Activated T-helper 2 cell treated with anti-CD3 and anti-CD28 coated beads, Interferon-gamma antibody, Interleukin-2, Interleukin-4, amounts not matched to agents 10 μg/mL and 5 μg/mL and 100 μg/mL, durations not matched to agents 14 hours and 24 hours and 36 hours (primary cell): ENCODE data around the gene FAM162B. TPM values are rescaled to one million over a fixed set of nuclear protein-coding genes. Genes with fewer than 3 reads are reported as not detected.
"Not testable (repeated sequence)": the region's sequence is repeated elsewhere in the genome, so short reads cannot be mapped to it uniquely, and the experiment has no call there.

Experiments
- DNase-seq: peaks from one replicate; pipeline ENCODE4 v3.0.0; 2021; ENCODE audit warnings: low spot score
- H3K27ac Mint-ChIP-seq: one replicate; pipeline ENCODE4 v1.8.0; 2021; ENCODE audit warnings: mixed read lengths
- H3K27me3 Mint-ChIP-seq: one replicate; pipeline ENCODE4 v1.8.0; 2021; ENCODE audit warnings: low read depth, mixed read lengths
- H3K36me3 Mint-ChIP-seq: one replicate; pipeline ENCODE4 v1.8.0; 2021; ENCODE audit warnings: low read depth, mixed read lengths
- H3K4me1 Mint-ChIP-seq: one replicate; pipeline ENCODE4 v1.8.0; 2021; ENCODE audit warnings: low read depth, mixed read lengths
- H3K4me3 Mint-ChIP-seq: one replicate; pipeline ENCODE4 v1.8.0; 2021; ENCODE audit warnings: low read depth, mild to moderate bottlenecking, moderate library complexity, mixed read lengths
- H3K9me3 Mint-ChIP-seq: one replicate; pipeline ENCODE4 v1.8.0; 2021; ENCODE audit warnings: mixed read lengths
- intact Hi-C: fragments of 100-400 bp; cut with micrococcal nuclease; formaldehyde crosslinking; loops from one replicate; pipeline ENCODE4 v1.15.1; 2023
- total RNA-seq: library from RNA; stranded (reverse); gene quantifications from 2 replicates; pipeline ENCODE4 v1.2.3, GENCODE V29; 2022

The FAM162B gene
- total RNA-seq, 1 donor from 2014 or later, result not detected

DNA sequence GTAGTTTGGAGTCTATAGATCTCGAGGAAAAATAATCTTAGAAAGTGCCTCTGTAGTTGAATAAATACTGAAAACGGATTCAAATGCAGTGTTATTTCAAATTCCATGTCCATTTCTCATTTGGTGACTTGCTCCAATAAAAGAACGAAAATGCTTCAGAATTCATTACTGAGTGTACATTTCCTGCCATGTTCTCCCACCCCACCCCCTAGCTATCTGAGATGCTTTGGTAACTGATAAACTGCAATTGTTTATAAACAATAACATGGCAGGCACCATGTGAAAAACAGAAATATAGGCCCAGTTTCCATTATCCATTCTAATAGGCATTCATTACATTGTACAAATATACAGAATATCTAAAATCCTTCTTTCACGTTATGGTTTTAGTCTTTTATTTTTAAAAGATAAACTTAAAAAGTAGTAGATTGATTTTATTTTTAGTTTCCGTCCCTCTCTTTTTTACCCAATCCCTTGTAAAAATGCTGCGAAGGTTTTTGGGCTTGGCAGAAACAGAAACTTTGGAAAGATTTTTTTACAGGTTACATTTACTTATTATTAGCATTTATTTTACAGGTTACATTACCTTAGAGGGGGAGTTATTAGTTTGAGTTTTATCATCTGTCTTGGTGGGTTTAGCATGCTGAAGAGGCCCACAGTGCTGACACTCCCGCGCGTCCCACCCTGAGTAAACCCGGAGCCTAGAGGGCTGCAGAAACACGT is 1.5 kb downstream of the FAM162B start:
- no peak for DNase-seq
- peaks cover 63% of the 10 kb centered on the region for H3K27me3 Mint-ChIP-seq
- H3K27ac Mint-ChIP-seq, result no peak overlapping the region
- H3K4me3 Mint-ChIP-seq, result no peak overlapping the region
- H3K9me3 Mint-ChIP-seq, result no peaks in the 10 kb centered on the region
- H3K4me1 Mint-ChIP-seq, result peaks cover 9% of the 10 kb centered on the region
- intact Hi-C loops, result no loop called here
- H3K36me3 Mint-ChIP-seq, result no peaks in the 10 kb centered on the region

GRCh38 chr6:116763048-116763447 is 2.5 kb downstream of the FAM162B start:
- Mint-ChIP-seq H3K27ac (no peak overlapping the region), H3K27me3 (peaks cover 60% of the 10 kb centered on the region), H3K4me3 (no peak overlapping the region), H3K4me1 (peaks cover 9% of the 10 kb centered on the region), H3K36me3 (no peaks in the 10 kb centered on the region), H3K9me3 (no peaks in the 10 kb centered on the region)
- intact Hi-C loops, result no loop called here
- DNase-seq, result no peak

DNA sequence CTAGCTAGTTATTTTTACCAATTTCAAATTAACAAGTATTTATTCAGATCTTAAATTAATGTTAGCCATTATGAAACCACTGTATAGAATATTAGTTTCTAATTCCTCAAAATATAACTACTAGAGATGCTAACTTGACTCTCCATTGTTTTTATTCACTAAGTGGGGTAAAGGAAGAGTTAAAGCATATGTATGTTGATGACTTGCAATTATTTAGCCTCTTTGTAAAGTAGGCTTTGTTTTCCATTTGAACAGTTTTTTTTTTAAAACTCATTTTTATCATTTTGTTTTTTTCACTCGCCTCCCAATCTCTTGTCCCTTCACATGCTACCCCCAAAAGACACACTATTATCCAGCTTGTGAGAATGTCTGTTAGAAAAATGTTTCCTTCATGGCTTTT is 3.3 kb downstream of the FAM162B start:
- Mint-ChIP-seq H3K4me1 (peaks cover 9% of the 10 kb centered on the region), H3K9me3 (no peaks in the 10 kb centered on the region), H3K27me3 (peaks cover 55% of the 10 kb centered on the region), H3K27ac (no peak overlapping the region), H3K36me3 (no peaks in the 10 kb centered on the region), H3K4me3 (no peak overlapping the region)
- intact Hi-C loops, result no loop called here
- no peak for DNase-seq

- H3K36me3 Mint-ChIP-seq, result no peaks in the 10 kb centered on the region
- no peaks in the 10 kb centered on the region for H3K9me3 Mint-ChIP-seq
- no peak overlapping the region for H3K4me3 Mint-ChIP-seq
- intact Hi-C loops, result no loop called here
- no peak overlapping the region for H3K27ac Mint-ChIP-seq
- no peak for DNase-seq
- H3K27me3 Mint-ChIP-seq, result peaks cover 53% of the 10 kb centered on the region
- H3K4me1 Mint-ChIP-seq, result peaks cover 9% of the 10 kb centered on the region
Measured at GRCh38 chr6:116761779-116762178, 3.7 kb downstream of the FAM162B start.

DNA sequence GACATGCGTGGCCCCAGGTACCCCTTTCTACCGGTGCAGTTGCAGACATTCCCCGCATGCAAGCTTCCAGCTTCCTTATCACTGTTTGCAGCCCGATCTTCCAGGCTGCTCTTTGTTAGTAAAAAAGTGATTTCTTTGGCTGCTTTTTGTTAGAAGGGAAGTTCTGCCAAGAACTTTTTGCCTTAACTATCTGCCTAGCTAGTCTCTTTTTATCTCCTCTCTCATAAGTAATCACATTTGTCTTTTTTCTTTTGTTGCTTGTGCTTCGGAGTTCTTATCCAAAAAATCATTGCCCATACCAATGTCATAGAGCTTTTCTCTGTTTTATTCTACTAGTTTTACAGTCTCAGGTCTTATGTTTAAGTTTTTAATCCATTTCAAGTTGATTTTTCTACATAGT is 20.3 kb downstream of the FAM162B start:
- H3K27ac Mint-ChIP-seq, result no peak overlapping the region
- DNase-seq, result no peak
- H3K9me3 Mint-ChIP-seq, result peaks cover 4% of the 10 kb centered on the region
- intact Hi-C loops, result no loop called here
- H3K4me1 Mint-ChIP-seq, result no peaks in the 10 kb centered on the region
- no peak overlapping the region for H3K4me3 Mint-ChIP-seq
- no peaks in the 10 kb centered on the region for H3K36me3 Mint-ChIP-seq
- peaks cover 2% of the 10 kb centered on the region for H3K27me3 Mint-ChIP-seq

DNA sequence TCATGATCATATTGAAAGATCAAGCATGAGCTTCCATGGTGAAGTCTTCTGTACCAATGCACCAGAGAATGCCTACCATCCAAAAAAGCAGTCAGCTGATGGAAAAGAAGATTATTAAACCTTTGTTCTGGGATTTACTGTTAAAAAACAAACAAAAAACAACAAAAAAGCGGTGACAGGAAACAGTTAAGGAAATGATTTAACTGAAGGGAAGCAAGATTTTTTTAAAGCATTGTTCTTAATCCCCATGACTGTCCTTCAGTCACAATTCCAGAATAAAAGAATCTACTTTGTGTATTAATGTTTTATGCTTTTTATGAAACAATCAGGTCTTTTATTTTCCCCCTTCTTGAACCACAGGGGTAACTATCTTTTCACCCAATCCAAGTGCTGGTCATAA is 23.9 kb downstream of the FAM162B start:
- H3K27ac Mint-ChIP-seq, result no peak overlapping the region
- peaks cover 2% of the 10 kb centered on the region for H3K27me3 Mint-ChIP-seq
- peaks cover 14% of the 10 kb centered on the region for H3K36me3 Mint-ChIP-seq
- no peak overlapping the region for H3K4me3 Mint-ChIP-seq
- DNase-seq, result no peak
- H3K9me3 Mint-ChIP-seq, result peaks cover 15% of the 10 kb centered on the region
- intact Hi-C loops, result no loop called here
- no peaks in the 10 kb centered on the region for H3K4me1 Mint-ChIP-seq

DNA sequence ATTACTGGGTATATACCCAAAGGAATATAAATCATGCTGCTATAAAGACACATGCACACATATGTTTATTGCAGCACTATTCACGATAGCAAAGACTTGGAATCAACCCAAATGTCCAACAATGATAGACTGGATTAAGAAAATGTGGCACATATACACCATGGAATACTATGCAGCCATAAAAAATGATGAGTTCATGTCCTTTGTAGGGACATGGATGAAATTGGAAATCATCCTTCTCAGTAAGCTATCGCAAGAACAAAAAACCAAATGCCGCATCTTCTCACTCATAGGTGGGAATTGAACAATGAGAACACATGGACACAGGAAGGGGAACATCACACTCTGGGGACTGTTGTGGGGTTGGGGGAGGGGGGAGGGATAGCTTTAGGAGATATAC is 25.0 kb downstream of the FAM162B start:
- H3K27me3 Mint-ChIP-seq, H3K4me3 Mint-ChIP-seq, intact Hi-C loops, DNase-seq, H3K27ac Mint-ChIP-seq, H3K4me1 Mint-ChIP-seq: not testable (repeated sequence)
- Mint-ChIP-seq H3K9me3 (peaks cover 15% of the 10 kb centered on the region), H3K36me3 (peaks cover 22% of the 10 kb centered on the region)

DNA sequence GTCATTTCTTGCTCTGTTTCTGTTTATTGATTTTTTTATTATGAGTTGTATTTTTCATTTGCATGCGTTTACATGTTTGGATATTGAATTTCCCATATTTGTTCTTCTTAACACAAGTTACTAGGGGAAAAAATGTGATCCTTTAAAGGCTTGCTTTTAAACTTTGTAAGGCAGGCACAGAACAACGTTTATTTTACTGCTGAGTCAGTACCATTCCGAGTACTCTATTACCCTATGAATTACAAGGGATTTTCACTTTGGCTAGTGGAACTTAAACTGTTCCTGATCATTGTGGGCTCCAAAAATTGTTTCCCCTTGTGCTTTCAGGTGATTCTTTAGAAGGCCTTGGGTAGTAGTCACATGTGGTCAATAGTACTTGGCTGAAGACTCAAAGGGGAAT is 28.5 kb downstream of the FAM162B start:
- Mint-ChIP-seq H3K36me3 (peaks cover 32% of the 10 kb centered on the region), H3K27me3 (no peaks in the 10 kb centered on the region)

DNA sequence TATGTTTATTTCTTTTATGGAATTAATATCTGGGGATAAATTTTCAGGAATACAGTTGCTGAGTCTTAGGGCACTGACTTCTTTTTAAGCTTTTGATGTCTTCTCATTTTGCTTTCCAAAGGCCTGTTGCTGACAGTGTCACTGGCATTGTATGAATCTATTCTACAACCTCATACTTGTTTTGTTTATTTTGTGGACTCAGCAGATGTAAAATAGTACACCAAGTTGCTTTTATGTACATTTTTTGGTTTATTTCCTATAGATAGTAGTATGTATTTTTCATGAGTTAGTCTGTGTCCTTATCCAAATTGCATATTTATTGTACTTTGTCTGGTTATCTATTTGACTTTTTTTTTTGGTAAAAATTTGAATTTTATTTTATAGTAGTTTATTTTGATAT is 35.0 kb downstream of the FAM162B start:
- intact Hi-C loops, result no loop called here
- no peaks in the 10 kb centered on the region for H3K27me3 Mint-ChIP-seq

More for the DNA sequence above, 28.5 kb downstream of the FAM162B start:
- H3K9me3 Mint-ChIP-seq, result peaks cover 15% of the 10 kb centered on the region
- intact Hi-C loops, result no loop called here
- H3K27ac Mint-ChIP-seq, result no peak overlapping the region
- no peak for DNase-seq
- no peaks in the 10 kb centered on the region for H3K4me1 Mint-ChIP-seq
- H3K4me3 Mint-ChIP-seq, result no peak overlapping the region

GRCh38 chr6:116726947-116727346 is 38.6 kb downstream of the FAM162B start:
- intact Hi-C loops, result no loop called here
- H3K27me3 Mint-ChIP-seq, result no peaks in the 10 kb centered on the region
- H3K36me3 Mint-ChIP-seq, result peaks cover 54% of the 10 kb centered on the region
- DNase-seq, result no peak
- H3K4me1 Mint-ChIP-seq, result no peaks in the 10 kb centered on the region
- H3K9me3 Mint-ChIP-seq, result no peaks in the 10 kb centered on the region
- no peak overlapping the region for H3K27ac Mint-ChIP-seq
- H3K4me3 Mint-ChIP-seq, result no peak overlapping the region

More for the DNA sequence above, 35.0 kb downstream of the FAM162B start:
- Mint-ChIP-seq H3K4me1 (no peaks in the 10 kb centered on the region), H3K4me3 (no peak overlapping the region), H3K9me3 (no peaks in the 10 kb centered on the region), H3K27ac (no peak overlapping the region), H3K36me3 (peaks cover 43% of the 10 kb centered on the region)
- no peak for DNase-seq

DNA sequence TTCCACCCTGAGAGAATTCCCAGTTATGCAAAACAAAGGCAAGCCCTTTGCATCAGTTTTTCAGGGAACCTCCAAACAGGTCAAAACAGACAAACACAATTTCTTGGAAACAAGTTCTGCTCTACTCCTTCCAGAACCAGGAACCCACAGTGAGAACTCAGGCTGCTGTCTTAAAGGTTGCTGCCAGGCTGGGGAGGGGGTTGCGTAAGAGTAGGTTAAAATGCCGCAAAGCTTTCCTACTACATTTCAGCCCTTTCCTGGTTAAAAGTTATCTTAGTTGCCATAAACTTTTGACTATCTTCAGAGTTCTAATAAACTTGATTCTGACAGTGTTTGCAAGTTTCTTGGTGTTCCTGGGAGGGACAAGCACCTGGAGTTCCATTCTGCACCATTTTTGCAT is 50.8 kb downstream of the FAM162B start:
- H3K27ac Mint-ChIP-seq, result no peak overlapping the region
- no peak for DNase-seq

DNA sequence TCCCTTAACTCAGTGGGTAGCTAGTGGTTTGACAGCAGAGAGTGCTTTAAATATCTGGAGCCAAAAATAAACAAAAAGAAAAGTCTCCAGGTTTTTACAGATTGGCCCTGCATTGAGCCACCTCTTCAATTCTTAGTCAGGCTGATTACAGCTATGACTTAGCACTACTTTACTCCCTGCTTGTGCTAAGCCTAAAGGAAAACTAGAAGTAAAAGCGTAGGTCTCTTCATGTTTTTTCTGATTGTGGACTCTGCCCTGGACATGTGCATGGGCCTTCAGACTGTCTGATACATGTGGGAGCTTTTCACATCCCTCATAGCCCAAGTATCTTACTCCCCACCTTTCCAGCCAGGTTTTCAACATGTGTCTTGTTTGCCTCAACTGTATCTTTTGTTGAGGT is 51.2 kb downstream of the FAM162B start:
- no peaks in the 10 kb centered on the region for H3K9me3 Mint-ChIP-seq
- no peak overlapping the region for H3K4me3 Mint-ChIP-seq
- peaks cover 48% of the 10 kb centered on the region for H3K36me3 Mint-ChIP-seq
- H3K4me1 Mint-ChIP-seq, result peaks cover 6% of the 10 kb centered on the region
- H3K27me3 Mint-ChIP-seq, result no peaks in the 10 kb centered on the region
- no peak overlapping the region for H3K27ac Mint-ChIP-seq
- DNase-seq, result no peak
- intact Hi-C loops, result no loop called here

More for the DNA sequence above, 50.8 kb downstream of the FAM162B start:
- no peaks in the 10 kb centered on the region for H3K27me3 Mint-ChIP-seq
- peaks cover 6% of the 10 kb centered on the region for H3K4me1 Mint-ChIP-seq
- H3K9me3 Mint-ChIP-seq, result no peaks in the 10 kb centered on the region
- intact Hi-C loops, result no loop called here
- H3K36me3 Mint-ChIP-seq, result peaks cover 52% of the 10 kb centered on the region
- no peak overlapping the region for H3K4me3 Mint-ChIP-seq

DNA sequence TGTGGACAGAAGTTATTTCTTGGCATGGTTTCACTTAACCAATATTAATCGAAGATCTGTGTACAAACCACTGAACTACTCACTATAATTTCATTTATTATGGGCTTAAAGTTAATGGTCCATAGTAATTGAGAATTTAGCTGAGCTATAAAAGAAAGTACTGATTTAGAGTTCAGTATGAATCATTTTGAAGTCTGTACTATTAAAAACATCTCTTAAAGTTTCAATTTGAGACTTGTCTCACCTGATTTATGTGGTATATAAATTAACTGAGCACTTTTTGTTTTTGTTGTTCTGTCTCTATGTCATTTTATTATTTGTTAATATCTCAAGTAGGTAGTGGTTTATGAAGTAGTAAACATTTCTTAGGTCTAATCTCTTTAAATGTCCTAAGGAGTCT is 59.6 kb downstream of the FAM162B start:
- Mint-ChIP-seq H3K36me3 (peaks cover 36% of the 10 kb centered on the region), H3K4me3 (no peak overlapping the region), H3K27ac (no peak overlapping the region), H3K27me3 (no peaks in the 10 kb centered on the region), H3K4me1 (no peaks in the 10 kb centered on the region), H3K9me3 (no peaks in the 10 kb centered on the region)
- no peak for DNase-seq
- intact Hi-C loops, result no loop called here

DNA sequence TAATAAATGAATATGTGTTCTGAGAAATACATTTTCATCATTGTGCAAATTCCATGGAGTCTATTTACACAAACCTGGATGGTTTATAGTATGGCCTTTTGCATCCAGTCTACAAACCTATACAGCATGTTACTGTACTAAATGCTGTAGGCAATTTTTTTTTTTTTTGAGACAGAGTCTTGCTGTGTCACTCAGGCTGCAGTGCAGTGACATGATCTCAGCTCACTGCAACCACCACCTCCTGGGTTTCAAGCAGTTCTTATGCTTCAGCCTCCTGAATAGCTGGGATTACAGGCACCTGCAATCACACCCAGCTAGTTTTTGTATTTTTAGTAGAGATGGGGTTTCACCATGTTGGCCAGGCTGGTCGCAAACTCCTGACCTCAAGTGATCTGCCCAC is 61.6 kb downstream of the FAM162B start:
- H3K4me3 Mint-ChIP-seq, intact Hi-C loops, H3K9me3 Mint-ChIP-seq, DNase-seq, H3K27me3 Mint-ChIP-seq, H3K27ac Mint-ChIP-seq, H3K4me1 Mint-ChIP-seq: not testable (repeated sequence)
- H3K36me3 Mint-ChIP-seq, result peaks cover 51% of the 10 kb centered on the region
